K562 (cell line): Measurements from ENCODE around the gene HSD3B7. TPM values are rescaled to one million over a fixed set of nuclear protein-coding genes. Genes with fewer than 3 reads are reported as not detected.
A peak's percentile ranks its signal among the peaks of the same experiment; 100 is the strongest.

ENCODE experiments used
- CBX3 ChIP-seq, 2 experiments: IDR thresholded peaks; 1 replicate in 1 of 2; 2 replicates in 1 of 2; pipeline ENCODE4 v1.6.1; 2012; ENCODE audit warnings: inconsistent platforms in 2 of 2, low read length in 2 of 2, borderline replicate concordance in 1 of 2, control low read depth in 1 of 2
- HDAC2 ChIP-seq: fragments of 450-650 bp; IDR thresholded peaks from 2 replicates; pipeline ENCODE4 v1.6.1; 2016; ENCODE audit warnings: mild to moderate bottlenecking
- LEF1 ChIP-seq: fragments of 450-650 bp; IDR thresholded peaks from 2 replicates; pipeline ENCODE4 v1.6.1; 2016; ENCODE audit warnings: mild to moderate bottlenecking
- NFE2 ChIP-seq: IDR thresholded peaks from 2 replicates; pipeline ENCODE4 v1.6.1; 2014; ENCODE audit warnings: antibody characterized with exemption, low read depth
- PHF20 ChIP-seq: fragments of 450-650 bp; IDR thresholded peaks from 2 replicates; pipeline ENCODE4 v1.6.1; 2018; ENCODE audit not compliant: partially characterized antibody
- RAD21 ChIP-seq, 2 experiments: fragments of 250-450 bp in 1 of 2; fragments of 450-650 bp in 1 of 2; sonication (Bioruptor Pico) in 1 of 2; formaldehyde crosslinking in 1 of 2; IDR thresholded peaks in 1 of 2; conservative IDR thresholded peaks in 1 of 2; 2 replicates each; pipeline versions ENCODE4 v1.4.0 to v1.8.0; 2020 to 2022; ENCODE audit warnings: mild to moderate bottlenecking in 2 of 2, moderate library complexity in 1 of 2
- SNIP1 ChIP-seq: fragments of 450-650 bp; IDR thresholded peaks from 2 replicates; pipeline ENCODE4 v1.7.1; 2017; ENCODE audit warnings: low read depth, mild to moderate bottlenecking
- ZNF165 ChIP-seq: fragments of 250-450 bp; sonication (Bioruptor Pico); IDR thresholded peaks from 2 replicates; pipeline ENCODE4 v1.4.0; 2020; ENCODE audit warnings: borderline replicate concordance
- ZNF766 ChIP-seq: fragments of 200-800 bp; sonication (Bioruptor generic); conservative IDR thresholded peaks from 2 replicates; pipeline ENCODE4 v1.6.1; 2016; ENCODE audit warnings: missing genetic modification characterization, missing compliant biosample characterization
- polyA plus RNA-seq, 8 experiments: library from polyadenylated mRNA; depleted of rRNA in 4 of 8; stranded (reverse) in 5 of 8; unstranded in 3 of 8; fragments of >200 nt; fragmentation: Nextera tagmentation in 2 of 8; fragmentation: Illumina TruSeq in 1 of 8; extraction: Ambion mirVana in 2 of 8; extraction: Trizol in 1 of 8; gene quantifications; 2 replicates each; pipeline versions ENCODE4 v1.2.1 to v1.2.3, GENCODE V29; 2011 to 2014; ENCODE audit warnings: inconsistent platforms in 1 of 8, missing spikeins in 1 of 8
- total RNA-seq, 7 experiments: library from RNA; depleted of rRNA in 6 of 7; stranded (reverse); fragments of >200 nt in 6 of 7; fragmentation: Illumina TruSeq in 2 of 7; extraction: Trizol in 2 of 7; gene quantifications; 2 replicates each; pipeline versions ENCODE4 v1.2.1 to v1.2.3, GENCODE V29; 2011 to 2021; ENCODE audit warnings: low replicate concordance in 1 of 7
- TF ChIP-seq, protein P1 (sequence below), 2 experiments: IDR thresholded peaks; 2 replicates each; pipeline ENCODE4 v1.6.1; 2011; ENCODE audit warnings: borderline replicate concordance in 1 of 2, control low read depth in 1 of 2, low read depth in 1 of 2, low read length in 1 of 2, mild to moderate bottlenecking in 1 of 2, mixed read lengths in 1 of 2, moderate library complexity in 1 of 2; ENCODE audit not compliant: insufficient read depth in 1 of 2, insufficient read length in 1 of 2, poor library complexity in 1 of 2, severe bottlenecking in 1 of 2; ENCODE audit errors: extremely low read depth in 1 of 2
- TF ChIP-seq, protein P2 (sequence below): fragments of 250-450 bp; sonication (Bioruptor Pico); IDR thresholded peaks from 2 replicates; pipeline ENCODE4 v1.8.0; 2021; ENCODE audit warnings: moderate library complexity, mild to moderate bottlenecking, inconsistent platforms
- TF ChIP-seq, protein P3 (sequence below): fragments of 250-450 bp; sonication (Bioruptor Pico); IDR thresholded peaks from 2 replicates; pipeline ENCODE4 v1.5.0; 2020; ENCODE audit warnings: mild to moderate bottlenecking
- TF ChIP-seq, protein P4 (sequence below), 2 experiments: fragments of 450-650 bp; conservative IDR thresholded peaks; 2 replicates each; pipeline ENCODE4 v1.6.1; 2017; ENCODE audit warnings: mild to moderate bottlenecking in 2 of 2, moderate library complexity in 2 of 2
- TF ChIP-seq, protein P5 (sequence below): fragments of 450-650 bp; IDR thresholded peaks from 2 replicates; pipeline ENCODE4 v1.6.1; 2016; ENCODE audit warnings: borderline replicate concordance

Gene HSD3B7
- total and polyA plus RNA-seq, 9 of the 15 experiments (the other 6 are each of a cell fraction or from before 2014, with no cell fraction given): 5.4 to 49.1 (median 23.0) TPM

DNA sequence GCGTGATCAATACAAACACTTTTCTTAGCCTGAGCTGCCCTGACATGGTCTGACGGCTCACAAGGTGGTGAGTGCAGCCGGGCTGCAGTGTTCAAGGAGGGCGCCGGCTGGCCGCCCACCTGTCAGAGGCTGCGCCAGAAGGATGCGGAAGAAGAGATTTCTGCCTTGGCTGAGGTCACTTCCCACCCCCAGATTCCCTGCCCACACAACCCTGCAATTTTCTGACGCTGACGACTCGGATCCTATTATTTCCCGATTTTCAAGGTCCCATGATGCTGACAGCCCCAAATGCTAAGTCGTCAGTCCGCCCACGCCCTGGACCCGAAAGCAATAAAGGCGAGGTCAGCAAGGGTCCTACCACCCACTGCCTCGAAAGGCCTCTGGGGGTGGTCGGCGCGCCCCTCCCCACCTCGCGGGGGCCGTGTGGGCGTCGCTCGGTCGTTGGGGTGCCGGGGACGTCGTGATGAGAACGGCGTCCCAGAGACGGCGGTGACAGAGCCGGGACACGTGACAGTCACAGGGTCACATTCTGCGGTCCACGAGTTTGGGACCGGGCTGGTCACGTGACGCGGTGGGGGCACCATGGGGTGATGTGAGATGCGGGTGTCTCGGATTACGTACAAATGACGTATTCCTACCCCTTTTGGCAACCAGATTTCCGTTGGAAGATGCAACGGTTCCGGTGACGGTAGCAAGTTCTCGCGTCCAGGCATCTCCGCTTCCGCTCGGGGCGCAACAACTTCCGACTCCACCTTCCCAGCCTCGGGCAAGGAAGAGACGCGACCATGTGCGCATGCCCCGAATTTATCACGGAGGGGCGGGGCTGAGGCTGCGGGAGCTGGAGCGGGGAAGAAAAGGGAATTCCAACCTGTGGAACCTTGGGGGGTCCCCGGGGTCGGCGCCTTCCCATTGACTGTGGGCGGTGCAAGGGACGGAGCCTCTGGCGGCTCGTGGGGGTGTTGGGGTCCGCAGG, 48.0 kb downstream of the HSD3B7 start, which contains the start of gene STX4 (continued):
- TF ChIP-seq SNIP1: no peak
- TF ChIP-seq PHF20: peak; percentile 40
- TF ChIP-seq, protein P1, sequence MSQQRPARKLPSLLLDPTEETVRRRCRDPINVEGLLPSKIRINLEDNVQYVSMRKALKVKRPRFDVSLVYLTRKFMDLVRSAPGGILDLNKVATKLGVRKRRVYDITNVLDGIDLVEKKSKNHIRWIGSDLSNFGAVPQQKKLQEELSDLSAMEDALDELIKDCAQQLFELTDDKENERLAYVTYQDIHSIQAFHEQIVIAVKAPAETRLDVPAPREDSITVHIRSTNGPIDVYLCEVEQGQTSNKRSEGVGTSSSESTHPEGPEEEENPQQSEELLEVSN (IDR thresholded peaks at IDR 0.05; ENCODE audit: borderline replicate concordance in 1 of 2, extremely low read depth in 1 of 2, insufficient read depth in 1 of 2, insufficient read length in 1 of 2, low read depth in 1 of 2, low read length in 1 of 2, poor library complexity in 1 of 2, severe bottlenecking in 1 of 2): peak; percentile 96 to 97
- TF ChIP-seq, protein P2, sequence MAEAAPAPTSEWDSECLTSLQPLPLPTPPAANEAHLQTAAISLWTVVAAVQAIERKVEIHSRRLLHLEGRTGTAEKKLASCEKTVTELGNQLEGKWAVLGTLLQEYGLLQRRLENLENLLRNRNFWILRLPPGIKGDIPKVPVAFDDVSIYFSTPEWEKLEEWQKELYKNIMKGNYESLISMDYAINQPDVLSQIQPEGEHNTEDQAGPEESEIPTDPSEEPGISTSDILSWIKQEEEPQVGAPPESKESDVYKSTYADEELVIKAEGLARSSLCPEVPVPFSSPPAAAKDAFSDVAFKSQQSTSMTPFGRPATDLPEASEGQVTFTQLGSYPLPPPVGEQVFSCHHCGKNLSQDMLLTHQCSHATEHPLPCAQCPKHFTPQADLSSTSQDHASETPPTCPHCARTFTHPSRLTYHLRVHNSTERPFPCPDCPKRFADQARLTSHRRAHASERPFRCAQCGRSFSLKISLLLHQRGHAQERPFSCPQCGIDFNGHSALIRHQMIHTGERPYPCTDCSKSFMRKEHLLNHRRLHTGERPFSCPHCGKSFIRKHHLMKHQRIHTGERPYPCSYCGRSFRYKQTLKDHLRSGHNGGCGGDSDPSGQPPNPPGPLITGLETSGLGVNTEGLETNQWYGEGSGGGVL (CRISPR knock-in tag): no peak
- TF ChIP-seq CBX3 (IDR thresholded peaks at IDR 0.05; ENCODE audit: borderline replicate concordance in 1 of 2, low read length in 2 of 2): peak in 1 of 2 experiments; percentile 78; a peak in 1 of 3 replicates
- TF ChIP-seq, protein P3, sequence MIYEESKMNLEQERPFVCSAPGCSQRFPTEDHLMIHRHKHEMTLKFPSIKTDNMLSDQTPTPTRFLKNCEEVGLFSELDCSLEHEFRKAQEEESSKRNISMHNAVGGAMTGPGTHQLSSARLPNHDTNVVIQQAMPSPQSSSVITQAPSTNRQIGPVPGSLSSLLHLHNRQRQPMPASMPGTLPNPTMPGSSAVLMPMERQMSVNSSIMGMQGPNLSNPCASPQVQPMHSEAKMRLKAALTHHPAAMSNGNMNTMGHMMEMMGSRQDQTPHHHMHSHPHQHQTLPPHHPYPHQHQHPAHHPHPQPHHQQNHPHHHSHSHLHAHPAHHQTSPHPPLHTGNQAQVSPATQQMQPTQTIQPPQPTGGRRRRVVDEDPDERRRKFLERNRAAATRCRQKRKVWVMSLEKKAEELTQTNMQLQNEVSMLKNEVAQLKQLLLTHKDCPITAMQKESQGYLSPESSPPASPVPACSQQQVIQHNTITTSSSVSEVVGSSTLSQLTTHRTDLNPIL (CRISPR knock-in tag): peak; percentile 20; the same call in 1 of the 2 replicates
- TF ChIP-seq, protein P4, sequence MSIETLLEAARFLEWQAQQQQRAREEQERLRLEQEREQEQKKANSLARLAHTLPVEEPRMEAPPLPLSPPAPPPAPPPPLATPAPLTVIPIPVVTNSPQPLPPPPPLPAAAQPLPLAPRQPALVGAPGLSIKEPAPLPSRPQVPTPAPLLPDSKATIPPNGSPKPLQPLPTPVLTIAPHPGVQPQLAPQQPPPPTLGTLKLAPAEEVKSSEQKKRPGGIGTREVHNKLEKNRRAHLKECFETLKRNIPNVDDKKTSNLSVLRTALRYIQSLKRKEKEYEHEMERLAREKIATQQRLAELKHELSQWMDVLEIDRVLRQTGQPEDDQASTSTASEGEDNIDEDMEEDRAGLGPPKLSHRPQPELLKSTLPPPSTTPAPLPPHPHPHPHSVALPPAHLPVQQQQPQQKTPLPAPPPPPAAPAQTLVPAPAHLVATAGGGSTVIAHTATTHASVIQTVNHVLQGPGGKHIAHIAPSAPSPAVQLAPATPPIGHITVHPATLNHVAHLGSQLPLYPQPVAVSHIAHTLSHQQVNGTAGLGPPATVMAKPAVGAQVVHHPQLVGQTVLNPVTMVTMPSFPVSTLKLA (conservative IDR thresholded peaks at IDR 0.05): peak; percentile 94 to 97
- TF ChIP-seq NFE2: peak; percentile 36; the same call in 1 of the 2 replicates
- 0 out of 2 replicates have a peak, but pooled peaks have one; percentile 34 for TF ChIP-seq ZNF766 (CRISPR knock-in tag)
- TF ChIP-seq LEF1: peak; percentile 75; the same call in 1 of the 2 replicates
- TF ChIP-seq HDAC2: peak; percentile 86; the same call in 1 of the 2 replicates
- TF ChIP-seq, protein P5, sequence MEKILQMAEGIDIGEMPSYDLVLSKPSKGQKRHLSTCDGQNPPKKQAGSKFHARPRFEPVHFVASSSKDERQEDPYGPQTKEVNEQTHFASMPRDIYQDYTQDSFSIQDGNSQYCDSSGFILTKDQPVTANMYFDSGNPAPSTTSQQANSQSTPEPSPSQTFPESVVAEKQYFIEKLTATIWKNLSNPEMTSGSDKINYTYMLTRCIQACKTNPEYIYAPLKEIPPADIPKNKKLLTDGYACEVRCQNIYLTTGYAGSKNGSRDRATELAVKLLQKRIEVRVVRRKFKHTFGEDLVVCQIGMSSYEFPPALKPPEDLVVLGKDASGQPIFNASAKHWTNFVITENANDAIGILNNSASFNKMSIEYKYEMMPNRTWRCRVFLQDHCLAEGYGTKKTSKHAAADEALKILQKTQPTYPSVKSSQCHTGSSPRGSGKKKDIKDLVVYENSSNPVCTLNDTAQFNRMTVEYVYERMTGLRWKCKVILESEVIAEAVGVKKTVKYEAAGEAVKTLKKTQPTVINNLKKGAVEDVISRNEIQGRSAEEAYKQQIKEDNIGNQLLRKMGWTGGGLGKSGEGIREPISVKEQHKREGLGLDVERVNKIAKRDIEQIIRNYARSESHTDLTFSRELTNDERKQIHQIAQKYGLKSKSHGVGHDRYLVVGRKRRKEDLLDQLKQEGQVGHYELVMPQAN: peak; percentile 88
- 0 out of 4 replicates have a peak, but pooled peaks of 1 of the 2 experiments have one; percentile 2 for TF ChIP-seq RAD21 (CRISPR knock-in tag; conservative IDR thresholded peaks at IDR 0.05 in 1 of 2, IDR thresholded peaks at IDR 0.05 in 1 of 2)
- no peak for TF ChIP-seq ZNF165 (CRISPR knock-in tag)
